Stimulated activated CD8-positive, alpha-beta memory T cell treated with anti-CD3 and anti-CD28 coated beads, Interleukin-7, amount 100 ng/mL, for 4 hours (primary cell): ENCODE results near the gene RFTN1.

Experiments
- DNase-seq, 2 donors: peaks; one replicate each; pipeline ENCODE4 v3.0.0-alpha.2; 2020; ENCODE audit warnings: low read depth in 2 of 2

Gene RFTN1

GRCh38 chr3:16468002-16468335 is 45.5 kb downstream of the RFTN1 start:
- no peak for DNase-seq

GRCh38 chr3:16467393-16467792 is 46.1 kb downstream of the RFTN1 start:
- DNase-seq = peak; percentile 13 to 37

GRCh38 chr3:16466822-16467221 is 46.7 kb downstream of the RFTN1 start:
- DNase-seq = no peak

- no peak for DNase-seq
These were observed 48.9 kb downstream of the RFTN1 start for GRCh38 chr3:16464511-16465148.

GRCh38 chr3:16463914-16464313 is 49.6 kb downstream of the RFTN1 start:
- no peak for DNase-seq

- no peak for DNase-seq
These were observed 50.4 kb downstream of the RFTN1 start for GRCh38 chr3:16463119-16463518.

- DNase-seq = no peak
These were observed 50.8 kb downstream of the RFTN1 start for GRCh38 chr3:16462679-16463078.

GRCh38 chr3:16461463-16462245 is 51.8 kb downstream of the RFTN1 start:
- no peak for DNase-seq

GRCh38 chr3:16460886-16461285 is 52.6 kb downstream of the RFTN1 start:
- no peak for DNase-seq

GRCh38 chr3:16460273-16460672 is 53.2 kb downstream of the RFTN1 start:
- no peak for DNase-seq

- no peak for DNase-seq
These were observed 56.6 kb downstream of the RFTN1 start for GRCh38 chr3:16456784-16457415.

GRCh38 chr3:16455966-16456365 is 57.5 kb downstream of the RFTN1 start:
- DNase-seq = no peak

GRCh38 chr3:16455001-16455400 is 58.5 kb downstream of the RFTN1 start:
- DNase-seq = no peak

GRCh38 chr3:16452261-16452660 is 61.2 kb downstream of the RFTN1 start:
- no peak for DNase-seq

GRCh38 chr3:16449369-16449768 is 64.1 kb downstream of the RFTN1 start:
- DNase-seq = no peak

- DNase-seq = peak in 1 of 2 donors; percentile 13
These were observed 64.8 kb downstream of the RFTN1 start for GRCh38 chr3:16448639-16449070.

GRCh38 chr3:16447135-16447534 is 66.4 kb downstream of the RFTN1 start:
- DNase-seq = no peak

- DNase-seq = no peak
These were observed 69.2 kb downstream of the RFTN1 start for GRCh38 chr3:16444344-16444743.

GRCh38 chr3:16442730-16443129 is 70.8 kb downstream of the RFTN1 start:
- DNase-seq = no peak

- no peak for DNase-seq
These were observed 72.1 kb downstream of the RFTN1 start for GRCh38 chr3:16441371-16441875.

- no peak for DNase-seq
These were observed 73.4 kb downstream of the RFTN1 start for GRCh38 chr3:16439848-16440708.
